Mucosa of descending colon (tissue), 3 donors: ENCODE data around the gene KLHL6. TPM values are rescaled to one million over a fixed set of nuclear protein-coding genes. Genes with fewer than 3 reads are reported as not detected.
"Not testable (repeated sequence)": the region's sequence is repeated elsewhere in the genome, so short reads cannot be mapped to it uniquely, and the experiment has no call there.

Experiments
- ATAC-seq: fragments of 200-7000 bp; cut with Tn5 transposase; one replicate; pipeline ENCODE4 v1.9.1; 2020; ENCODE audit warnings: mild to moderate bottlenecking, moderate library complexity
- DNase-seq, 3 donors: peaks; one replicate each; pipeline ENCODE4 v3.0.0-alpha.2; 2020
- H3K36me3 ChIP-seq: fragments of 200-600 bp; one replicate; pipeline ENCODE4 v1.8.0; 2021; ENCODE audit warnings: low read depth, mild to moderate bottlenecking
- H3K4me1 ChIP-seq: fragments of 200-600 bp; one replicate; pipeline ENCODE4 v1.8.0; 2021; ENCODE audit warnings: low read depth, mild to moderate bottlenecking
- H3K4me3 ChIP-seq: fragments of 200-600 bp; one replicate; pipeline ENCODE4 v1.8.0; 2021; ENCODE audit warnings: mild to moderate bottlenecking
- H3K9me3 ChIP-seq: fragments of 200-600 bp; one replicate; pipeline ENCODE4 v1.8.0; 2021; ENCODE audit warnings: mild to moderate bottlenecking
- CTCF ChIP-seq: fragments of 200-600 bp; IDR thresholded peaks from one replicate; pipeline ENCODE4 v1.8.0; 2022; ENCODE audit warnings: antibody characterized with exemption, mild to moderate bottlenecking
- intact Hi-C, 2 donors: fragments of 100-400 bp; cut with DNase I in 1 of 2; cut with micrococcal nuclease in 1 of 2; formaldehyde crosslinking; loops; one replicate each; pipeline versions ENCODE4 v1.11.0 to v1.11.1; 2022; cut with DNase I, micrococcal nuclease
- total RNA-seq, 3 donors: library from RNA; stranded (reverse); fragmentation: NEBNext Ultra II Directional in 2 of 3; extraction: Animal tissue kit (Norgen Biotek cat#: 25700) in 2 of 3; gene quantifications; one replicate each; pipeline versions ENCODE4 v1.2.1 to v1.2.4, GENCODE V29; 2021 to 2023
- donor health status: DM: no; HTN: no; CAD: no; lungs with moderate emphysema.
- donor health status: DM: no; HTN: no; CAD: no.
- donor health status: DM: no; HTN: yes; CAD: no.

Gene KLHL6
- total RNA-seq, 3 donors from 2014 or later = 1.9 to 3.0 (median 1.9) TPM

- TF ChIP-seq CTCF = no peak
- intact Hi-C loops = no loop called here
- ATAC-seq = no peak
Observed at GRCh38 chr3:183517607-183518006, 37.9 kb downstream of the KLHL6 start.

GRCh38 chr3:183515968-183516851, 39.3 kb downstream of the KLHL6 start:
- no peak for TF ChIP-seq CTCF
- H3K4me3 ChIP-seq = no peak overlapping the region
- intact Hi-C loops = no loop called here
- peaks cover 5% of the 10 kb centered on the region for H3K4me1 ChIP-seq
- no peaks in the 10 kb centered on the region for H3K9me3 ChIP-seq
- DNase-seq (peak in 1 of 3 donors; percentile 34), ATAC-seq (peak; percentile 68)
- no peaks in the 10 kb centered on the region for H3K36me3 ChIP-seq

More at GRCh38 chr3:183517607-183518006, 37.9 kb downstream of the KLHL6 start:
- no peak for DNase-seq
- H3K4me1 ChIP-seq = peaks cover 5% of the 10 kb centered on the region
- no peaks in the 10 kb centered on the region for H3K36me3 ChIP-seq
- H3K9me3 ChIP-seq = no peaks in the 10 kb centered on the region
- no peak overlapping the region for H3K4me3 ChIP-seq

- no peak for TF ChIP-seq CTCF
- H3K9me3 ChIP-seq = no peaks in the 10 kb centered on the region
- H3K4me1 ChIP-seq = no peaks in the 10 kb centered on the region
- intact Hi-C loops = no loop called here
- no peak overlapping the region for H3K4me3 ChIP-seq
- no peaks in the 10 kb centered on the region for H3K36me3 ChIP-seq
- DNase-seq = no peak
- no peak for ATAC-seq
Observed at GRCh38 chr3:183514021-183514420, 41.5 kb downstream of the KLHL6 start.

- intact Hi-C loops = no loop called here
- DNase-seq = peak in 1 of 3 donors; percentile 32
Observed at GRCh38 chr3:183513046-183513706, 42.3 kb downstream of the KLHL6 start.

GRCh38 chr3:183511286-183512131, 44.0 kb downstream of the KLHL6 start:
- ATAC-seq = peak; percentile 38
- H3K4me1 ChIP-seq, H3K36me3 ChIP-seq, H3K4me3 ChIP-seq, DNase-seq, H3K9me3 ChIP-seq, intact Hi-C loops: not testable (repeated sequence)

More at GRCh38 chr3:183513046-183513706, 42.3 kb downstream of the KLHL6 start:
- H3K36me3 ChIP-seq = no peaks in the 10 kb centered on the region
- no peak overlapping the region for H3K4me3 ChIP-seq
- H3K4me1 ChIP-seq = no peaks in the 10 kb centered on the region
- TF ChIP-seq CTCF = no peak
- no peaks in the 10 kb centered on the region for H3K9me3 ChIP-seq
- peak; percentile 44 for ATAC-seq
